HepG2 (cell line): ENCODE data around the gene F2RL2. TPM values are rescaled to one million over a fixed set of nuclear protein-coding genes. Genes with fewer than 3 reads are reported as not detected.

ENCODE experiments used
- ATAC-seq: fragments of 200-7000 bp; cut with Tn5 transposase; 3 replicates; pipeline ENCODE4 v1.9.1; 2020; ENCODE audit warnings: mild to moderate bottlenecking, moderate library complexity
- BruUV-seq: library from RNA; stranded (reverse); fragments of 400-500 nt; replicated peaks from 2 replicates; lab custom pipeline; 2021; lab: Mats Ljungman, UMichigan
- CTCF ChIA-PET: fragments of 300-600 bp; formaldehyde crosslinking; extraction: SDS; loops from one replicate; lab custom pipeline; 2021; ENCODE audit warnings: low total read pairs, inconsistent platforms, low intra/inter-chr PET ratio; lab: Yijun Ruan, JAX
- POLR2A ChIA-PET: fragments of 350-600 bp; sonication (Branson Sonifier 250); formaldehyde crosslinking; loops from one replicate; lab custom pipeline; 2020; ENCODE audit warnings: antibody characterized with exemption, inconsistent platforms; lab: Yijun Ruan, JAX
- DNase-seq: peaks from one replicate; pipeline ENCODE4 v3.0.0-alpha.2; 2015; ENCODE audit warnings: low spot score
- FAIRE-seq: peaks from 3 replicates; lab custom pipeline; 2011; peaks lifted over from hg19 to GRCh38; lab: Jason Lieb, UNC
- H2AFZ ChIP-seq: one replicate; pipeline ENCODE4 v1.6.1; 2011; ENCODE audit warnings: low read length, inconsistent platforms
- H3K27ac ChIP-seq: fragments of 300-600 bp; 3 replicates; pipeline ENCODE4 v1.8.0; 2011; ENCODE audit warnings: mixed run types, mild to moderate bottlenecking, mixed read lengths, low read length, inconsistent platforms; ENCODE audit not compliant: insufficient read depth; ENCODE audit errors: extremely low read length
- H3K27me3 ChIP-seq, 2 experiments: fragments of 200-600 bp in 1 of 2; 2 replicates in 1 of 2; 3 replicates in 1 of 2; pipeline versions ENCODE4 v1.6.0 to v1.8.0; 2011; ENCODE audit warnings: low read length in 2 of 2, mild to moderate bottlenecking in 2 of 2, moderate library complexity in 2 of 2, inconsistent platforms in 1 of 2; ENCODE audit not compliant: insufficient read depth in 2 of 2, control insufficient read depth in 1 of 2
- H3K36me3 ChIP-seq, 2 experiments: fragments of 200-600 bp in 1 of 2; replicated peaks in 1 of 2; 2 replicates in 1 of 2; 3 replicates in 1 of 2; pipeline versions ENCODE4 v1.5.1 to v1.8.0; 2011; ENCODE audit warnings: low read length in 2 of 2, inconsistent platforms in 1 of 2; ENCODE audit not compliant: insufficient read depth in 2 of 2, control insufficient read depth in 1 of 2
- H3K4me1 ChIP-seq: 2 replicates; pipeline ENCODE4 v1.5.1; 2012; ENCODE audit warnings: low read length, inconsistent platforms; ENCODE audit not compliant: insufficient read depth
- H3K4me2 ChIP-seq: 2 replicates; pipeline ENCODE4 v1.6.0; 2011; ENCODE audit warnings: low read depth, low read length, inconsistent platforms
- H3K4me3 ChIP-seq, 3 experiments: fragments of 200-600 bp in 1 of 3; sonication (generic), shearing (Covaris generic) in 1 of 3; replicated peaks in 1 of 3; 2 replicates each; pipeline ENCODE4 v1.5.1; 2011 to 2016; ENCODE audit warnings: low read length in 3 of 3, inconsistent platforms in 2 of 3, low read depth in 2 of 3, mild to moderate bottlenecking in 2 of 3, control low read depth in 1 of 3, mixed read lengths in 1 of 3; ENCODE audit not compliant: insufficient read depth in 1 of 3
- H3K79me2 ChIP-seq: one replicate; pipeline ENCODE4 v1.6.1; 2011; ENCODE audit warnings: low read length, inconsistent platforms; ENCODE audit not compliant: insufficient read depth
- H3K9ac ChIP-seq: 2 replicates; pipeline ENCODE4 v1.6.0; 2011; ENCODE audit warnings: mild to moderate bottlenecking, low read depth, low read length, inconsistent platforms; ENCODE audit not compliant: insufficient read depth
- H3K9me3 ChIP-seq: 2 replicates; pipeline ENCODE4 v1.5.1; 2012; ENCODE audit warnings: mild to moderate bottlenecking, low read length
- H4K20me1 ChIP-seq: 2 replicates; pipeline ENCODE4 v1.6.0; 2011; ENCODE audit warnings: inconsistent platforms, mild to moderate bottlenecking, low read length, moderate library complexity; ENCODE audit not compliant: insufficient read depth
- MATR3 ChIP-seq: sonication (generic); formaldehyde crosslinking; IDR thresholded peaks from 2 replicates; pipeline ENCODE4 v1.4.0; 2020; ENCODE audit warnings: missing genetic modification reagents
- NFE2 ChIP-seq: sonication (generic); formaldehyde crosslinking; IDR thresholded peaks from 2 replicates; pipeline ENCODE4 v1.4.0; 2020; ENCODE audit warnings: missing genetic modification reagents
- POGZ ChIP-seq: sonication (generic); formaldehyde crosslinking; IDR thresholded peaks from 2 replicates; pipeline ENCODE4 v1.4.0; 2020; ENCODE audit warnings: mild to moderate bottlenecking, missing genetic modification reagents
- RARA ChIP-seq: IDR thresholded peaks from 2 replicates; pipeline ENCODE4 v1.6.1; 2016; ENCODE audit warnings: missing genetic modification reagents, missing compliant biosample characterization
- SIN3B ChIP-seq: fragments of 150-350 bp; IDR thresholded peaks from 2 replicates; pipeline ENCODE4 v1.6.1; 2014; ENCODE audit warnings: low read length
- ZNF615 ChIP-seq: sonication (generic); formaldehyde crosslinking; IDR thresholded peaks from 2 replicates; pipeline ENCODE4 v1.5.0; 2020; ENCODE audit warnings: mild to moderate bottlenecking, missing genetic modification reagents, borderline replicate concordance
- WGBS: methylation state at CpG from one replicate; pipeline ENCODE4 v1.1.6; 2017; ENCODE audit warnings: low lambda C conversion rate; 5-methylcytosine and 5-hydroxymethylcytosine counted together
- in situ Hi-C: cut with HindIII; loops from 2 replicates; pipeline ENCODE4 v1.10.0; 2017; ENCODE audit warnings: low pct_unique_long_range_greater_than_20kb; ENCODE audit not compliant: extremely low pct_ligation_motif_present
- intact Hi-C: fragments of 100-400 bp; cut with micrococcal nuclease; formaldehyde crosslinking; loops from one replicate; pipeline ENCODE4 v1.10.0; 2022; ENCODE audit not compliant: unreplicated experiment
- polyA plus RNA-seq, 8 experiments: library from polyadenylated mRNA; depleted of rRNA in 3 of 8; stranded (reverse) in 7 of 8; unstranded in 1 of 8; fragments of >200 nt; fragmentation: Illumina TruSeq in 4 of 8; extraction: Trizol in 4 of 8; gene quantifications; 2 replicates each; pipeline versions ENCODE4 v1.2.1 to v1.2.3, GENCODE V29; 2011 to 2016; ENCODE audit warnings: low read depth in 4 of 8, missing spikeins in 1 of 8, mixed read lengths in 1 of 8; ENCODE audit not compliant: insufficient read depth in 1 of 8
- total RNA-seq, 5 experiments: library from RNA; depleted of rRNA; stranded (reverse); fragments of >200 nt; fragmentation: Illumina TruSeq; extraction: Trizol; gene quantifications; 2 replicates each; pipeline ENCODE4 v1.2.3, GENCODE V29; 2016; ENCODE audit warnings: low read depth in 1 of 5
- TF ChIP-seq, protein P1 (sequence below): sonication (generic); formaldehyde crosslinking; IDR thresholded peaks from 2 replicates; pipeline ENCODE4 v1.4.0; 2020; ENCODE audit warnings: missing genetic modification reagents

F2RL2 gene
- total and polyA plus RNA-seq, 2 of the 13 experiments (the other 11 are each of a cell fraction or from before 2014, with no cell fraction given) = not detected

DNA sequence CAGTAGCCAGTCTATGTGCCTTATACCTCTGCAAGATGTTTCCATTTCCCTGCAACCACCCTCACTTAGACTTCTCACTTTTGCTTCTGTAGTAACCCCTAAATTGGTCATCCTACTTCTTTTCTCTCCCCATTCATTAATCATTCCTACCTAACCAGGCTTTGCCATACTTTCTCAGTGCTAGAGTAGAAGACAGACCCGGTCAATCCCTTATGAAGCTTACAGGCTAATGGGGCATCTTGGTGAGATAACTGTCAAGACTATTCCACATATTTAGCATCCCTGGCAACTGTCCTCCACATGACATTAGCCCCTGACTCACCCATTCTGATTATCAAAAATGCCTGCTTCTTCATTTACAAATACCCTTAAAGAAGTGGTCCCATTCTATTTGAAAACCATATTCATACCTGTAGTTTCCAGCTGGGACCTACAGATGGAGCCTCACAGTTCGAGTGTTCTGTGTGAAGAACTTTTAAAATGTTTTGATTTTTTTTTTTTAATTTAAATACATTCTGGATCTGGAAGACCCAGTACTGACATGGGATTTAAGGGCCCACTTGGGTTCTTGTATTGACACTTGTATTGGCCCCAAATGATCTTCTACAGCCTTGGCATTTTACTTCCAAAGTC is 21.0 kb downstream of the F2RL2 start:
- H3K27me3 ChIP-seq = no peaks in the 10 kb centered on the region
- peaks cover 14 to 52% of the 10 kb centered on the region in 2 experiments for H3K36me3 ChIP-seq
- POLR2A ChIA-PET = interaction anchor here (0.5 kb wide), 1 partner anchor 172 kb away, joined by 5 read pairs; no protein-coding TSS in a partner anchor
- 90% methylated on average over 2 of the region's 2 CpGs for WGBS
- H3K9ac ChIP-seq = no peak overlapping the region
- no peak overlapping the region for H3K4me2 ChIP-seq
- no peak for FAIRE-seq
- H2AFZ ChIP-seq = no peak overlapping the region
- no peaks in the 10 kb centered on the region for H3K9me3 ChIP-seq
- intact Hi-C loops = no loop called here
- TF ChIP-seq, protein P1, sequence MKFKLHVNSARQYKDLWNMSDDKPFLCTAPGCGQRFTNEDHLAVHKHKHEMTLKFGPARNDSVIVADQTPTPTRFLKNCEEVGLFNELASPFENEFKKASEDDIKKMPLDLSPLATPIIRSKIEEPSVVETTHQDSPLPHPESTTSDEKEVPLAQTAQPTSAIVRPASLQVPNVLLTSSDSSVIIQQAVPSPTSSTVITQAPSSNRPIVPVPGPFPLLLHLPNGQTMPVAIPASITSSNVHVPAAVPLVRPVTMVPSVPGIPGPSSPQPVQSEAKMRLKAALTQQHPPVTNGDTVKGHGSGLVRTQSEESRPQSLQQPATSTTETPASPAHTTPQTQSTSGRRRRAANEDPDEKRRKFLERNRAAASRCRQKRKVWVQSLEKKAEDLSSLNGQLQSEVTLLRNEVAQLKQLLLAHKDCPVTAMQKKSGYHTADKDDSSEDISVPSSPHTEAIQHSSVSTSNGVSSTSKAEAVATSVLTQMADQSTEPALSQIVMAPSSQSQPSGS (CRISPR knock-in tag) = no peak
- TF ChIP-seq SIN3B (no peak), MATR3 (no peak), RARA (CRISPR knock-in tag) (no peak), ZNF615 (CRISPR knock-in tag) (no peak), POGZ (CRISPR knock-in tag) (no peak), NFE2 (CRISPR knock-in tag) (no peak)
- TF ChIP-seq, all 625 proteins: peak for 0
- DNase-seq (no peak), ATAC-seq (no peak)
- CTCF ChIA-PET = interaction anchor here (1.3 to 2.8 kb wide), 3 partner anchors 39 to 172 kb away, joined by 3 to 15 read pairs (median 12); no protein-coding TSS in a partner anchor
- in situ Hi-C loops = loop anchor here (5.0 kb wide), 1 partner anchor 175 kb away; no protein-coding TSS in a partner anchor
- no peaks in the 10 kb centered on the region for H3K79me2 ChIP-seq
- H3K4me1 ChIP-seq = no peaks in the 10 kb centered on the region
- no peaks in the 10 kb centered on the region; the same call in 1 of the 2 replicates for H4K20me1 ChIP-seq
- H3K27ac ChIP-seq = no peak overlapping the region
- no peak overlapping the region for H3K4me3 ChIP-seq
- BruUV-seq = no TSS peak
